ENCODE measurements around the gene KHDC1.

DNA sequence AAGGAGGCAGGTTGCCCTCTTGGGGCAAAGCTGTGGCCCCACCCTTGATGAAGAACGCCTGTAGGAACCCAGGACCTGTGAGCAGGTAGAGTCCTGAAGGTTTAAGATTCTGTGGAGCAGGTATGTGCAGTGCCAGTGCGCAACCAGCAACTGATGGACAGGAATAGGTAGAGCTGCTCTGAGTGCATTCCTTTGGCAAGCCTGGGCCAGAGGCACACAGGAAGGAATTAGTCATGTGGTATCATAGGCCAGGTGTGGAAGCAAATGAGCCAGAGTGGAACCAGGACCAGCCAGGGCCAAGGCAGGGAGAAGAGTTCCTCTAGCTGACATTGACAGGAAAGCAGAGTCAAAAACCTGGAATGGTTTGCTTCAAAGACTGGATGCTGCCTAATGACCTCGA, 1.4 kb upstream of the KHDC1 start:
- TF ChIP-seq, protein P1, sequence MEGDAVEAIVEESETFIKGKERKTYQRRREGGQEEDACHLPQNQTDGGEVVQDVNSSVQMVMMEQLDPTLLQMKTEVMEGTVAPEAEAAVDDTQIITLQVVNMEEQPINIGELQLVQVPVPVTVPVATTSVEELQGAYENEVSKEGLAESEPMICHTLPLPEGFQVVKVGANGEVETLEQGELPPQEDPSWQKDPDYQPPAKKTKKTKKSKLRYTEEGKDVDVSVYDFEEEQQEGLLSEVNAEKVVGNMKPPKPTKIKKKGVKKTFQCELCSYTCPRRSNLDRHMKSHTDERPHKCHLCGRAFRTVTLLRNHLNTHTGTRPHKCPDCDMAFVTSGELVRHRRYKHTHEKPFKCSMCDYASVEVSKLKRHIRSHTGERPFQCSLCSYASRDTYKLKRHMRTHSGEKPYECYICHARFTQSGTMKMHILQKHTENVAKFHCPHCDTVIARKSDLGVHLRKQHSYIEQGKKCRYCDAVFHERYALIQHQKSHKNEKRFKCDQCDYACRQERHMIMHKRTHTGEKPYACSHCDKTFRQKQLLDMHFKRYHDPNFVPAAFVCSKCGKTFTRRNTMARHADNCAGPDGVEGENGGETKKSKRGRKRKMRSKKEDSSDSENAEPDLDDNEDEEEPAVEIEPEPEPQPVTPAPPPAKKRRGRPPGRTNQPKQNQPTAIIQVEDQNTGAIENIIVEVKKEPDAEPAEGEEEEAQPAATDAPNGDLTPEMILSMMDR (IDR thresholded peaks at IDR 0.05): no peak
- TF ChIP-seq POLR2A (IDR thresholded peaks at IDR 0.05): no peak
